Amygdala (tissue), 56 donors: Measurements from ENCODE around the gene PCLAF.
"Not testable (repeated sequence)": the region's sequence is repeated elsewhere in the genome, so short reads cannot be mapped to it uniquely, and the experiment has no call there.

Experiments used
- DNase-seq, 56 donors: peaks; one replicate each; lab custom pipeline; 2025; lab: John Stamatoyannopoulos, UW

Gene PCLAF

GRCh38 chr15:64326975-64327374 is 54.3 kb downstream of the PCLAF start:
- not testable (repeated sequence) for DNase-seq

GRCh38 chr15:64326458-64326857 is 54.8 kb downstream of the PCLAF start:
- not testable (repeated sequence) for DNase-seq

GRCh38 chr15:64324165-64324877 is 56.9 kb downstream of the PCLAF start:
- DNase-seq, result no peak

GRCh38 chr15:64315216-64315615 is 66.0 kb downstream of the PCLAF start:
- DNase-seq, result no peak

GRCh38 chr15:64314456-64314855 is 66.8 kb downstream of the PCLAF start:
- no peak for DNase-seq
